ENCODE measurements around the gene TUBB1.

Gene TUBB1

GRCh38 chr20:59048681-59049030 is 29.4 kb downstream of the TUBB1 start:
- Histone ChIP-seq H2AFZ (ENCODE audit: low read length) (no peak overlapping the region), H3K79me2 (ENCODE audit: insufficient read depth, low read length) (no peaks in the 10 kb centered on the region), H4K20me1 (ENCODE audit: insufficient read depth, low read length, poor library complexity, severe bottlenecking) (no peaks in the 10 kb centered on the region), H3K4me2 (ENCODE audit: low read depth, low read length, poor library complexity, severe bottlenecking) (peak overlapping the region; percentile 35), H3K36me3 (ENCODE audit: insufficient read depth, low read length) (no peaks in the 10 kb centered on the region), H3K9ac (ENCODE audit: low read depth, low read length, poor library complexity, severe bottlenecking) (no peak overlapping the region), H3K9me3 (ENCODE audit: insufficient read depth, low read depth, low read length) (no peaks in the 10 kb centered on the region), H3K9me2 (replicated peaks; ENCODE audit: low read depth, low read length) (no peaks in the 10 kb centered on the region), H3K4me1 (ENCODE audit: insufficient read depth, low read length, poor library complexity, severe bottlenecking) (peaks cover 5% of the 10 kb centered on the region), H3K27me3 (ENCODE audit: insufficient read depth, low read length, poor library complexity, severe bottlenecking) (peaks cover 4% of the 10 kb centered on the region), H3F3A (ENCODE audit: low read depth) (no peaks in the 10 kb centered on the region), H3K4me3 (ENCODE audit: low read length, poor library complexity, severe bottlenecking) (no peak overlapping the region)
- TF ChIP-seq CTCF (conservative IDR thresholded peaks at IDR 0.05; ENCODE audit: low read length) = no peak
- TF ChIP-seq EZH2phosphoT487 (IDR thresholded peaks at IDR 0.05; ENCODE audit: borderline replicate concordance) = no peak

GRCh38 chr20:59050437-59050836 is 31.2 kb downstream of the TUBB1 start:
- no peak overlapping the region for H2AFZ ChIP-seq (ENCODE audit: low read length)
- no peaks in the 10 kb centered on the region for H3K4me1 ChIP-seq (ENCODE audit: insufficient read depth, low read length, poor library complexity, severe bottlenecking)
- TF ChIP-seq EZH2phosphoT487 (IDR thresholded peaks at IDR 0.05; ENCODE audit: borderline replicate concordance) (no peak), CTCF (conservative IDR thresholded peaks at IDR 0.05; ENCODE audit: low read length) (no peak)

GRCh38 chr20:59051666-59052185 is 32.5 kb downstream of the TUBB1 start:
- H3K79me2 ChIP-seq (ENCODE audit: insufficient read depth, low read length) = no peaks in the 10 kb centered on the region
- no peak overlapping the region for H3K4me3 ChIP-seq (ENCODE audit: low read length, poor library complexity, severe bottlenecking)
- H4K20me1 ChIP-seq (ENCODE audit: insufficient read depth, low read length, poor library complexity, severe bottlenecking) = no peaks in the 10 kb centered on the region
- H2AFZ ChIP-seq (ENCODE audit: low read length) = no peak overlapping the region
- H3K9me3 ChIP-seq (ENCODE audit: insufficient read depth, low read depth, low read length) = no peaks in the 10 kb centered on the region
- no peaks in the 10 kb centered on the region for H3K36me3 ChIP-seq (ENCODE audit: insufficient read depth, low read length)
- no peak overlapping the region for H3K9ac ChIP-seq (ENCODE audit: low read depth, low read length, poor library complexity, severe bottlenecking)
- no peaks in the 10 kb centered on the region for H3K9me2 ChIP-seq (replicated peaks; ENCODE audit: low read depth, low read length)
- peaks cover 4% of the 10 kb centered on the region for H3K27me3 ChIP-seq (ENCODE audit: insufficient read depth, low read length, poor library complexity, severe bottlenecking)
- TF ChIP-seq EZH2phosphoT487 (IDR thresholded peaks at IDR 0.05; ENCODE audit: borderline replicate concordance) (no peak), CTCF (conservative IDR thresholded peaks at IDR 0.05; ENCODE audit: low read length) (no peak)
- no peaks in the 10 kb centered on the region for H3F3A ChIP-seq (ENCODE audit: low read depth)
- no peaks in the 10 kb centered on the region for H3K4me1 ChIP-seq (ENCODE audit: insufficient read depth, low read length, poor library complexity, severe bottlenecking)
- no peak overlapping the region for H3K4me2 ChIP-seq (ENCODE audit: low read depth, low read length, poor library complexity, severe bottlenecking)

More at GRCh38 chr20:59050437-59050836, 31.2 kb downstream of the TUBB1 start:
- no peaks in the 10 kb centered on the region for H3K9me3 ChIP-seq (ENCODE audit: insufficient read depth, low read depth, low read length)
- no peak overlapping the region for H3K4me2 ChIP-seq (ENCODE audit: low read depth, low read length, poor library complexity, severe bottlenecking)
- H3K36me3 ChIP-seq (ENCODE audit: insufficient read depth, low read length) = no peaks in the 10 kb centered on the region
- H3K4me3 ChIP-seq (ENCODE audit: low read length, poor library complexity, severe bottlenecking) = no peak overlapping the region
- H3K27me3 ChIP-seq (ENCODE audit: insufficient read depth, low read length, poor library complexity, severe bottlenecking) = peaks cover 4% of the 10 kb centered on the region
- H3F3A ChIP-seq (ENCODE audit: low read depth) = no peaks in the 10 kb centered on the region
- no peak overlapping the region for H3K9ac ChIP-seq (ENCODE audit: low read depth, low read length, poor library complexity, severe bottlenecking)
- no peaks in the 10 kb centered on the region for H3K9me2 ChIP-seq (replicated peaks; ENCODE audit: low read depth, low read length)
- H3K79me2 ChIP-seq (ENCODE audit: insufficient read depth, low read length) = no peaks in the 10 kb centered on the region
- H4K20me1 ChIP-seq (ENCODE audit: insufficient read depth, low read length, poor library complexity, severe bottlenecking) = no peaks in the 10 kb centered on the region

All from Loucy (cell line).